ENCODE measurements around the gene FGF9.

DNA sequence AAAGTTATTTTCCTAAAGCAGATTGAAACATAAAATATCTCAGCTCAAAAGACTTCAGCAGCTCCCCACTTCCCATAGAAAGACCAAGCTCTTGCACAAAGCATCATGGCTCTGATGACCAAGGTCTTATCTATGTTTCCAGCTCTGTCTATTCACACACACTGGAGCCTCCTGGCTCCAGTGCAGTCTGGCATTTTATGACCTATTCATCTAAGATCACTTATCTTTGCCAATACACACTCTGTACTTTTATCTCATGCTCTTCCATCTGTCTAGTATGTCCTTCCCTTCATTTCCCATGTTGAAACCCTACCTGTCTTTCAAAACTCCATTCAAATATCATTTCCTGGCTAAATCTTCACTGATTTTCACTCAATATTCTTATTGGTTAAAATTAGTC is 74.4 kb downstream of the FGF9 start:
- TF ChIP-seq, protein P1, sequence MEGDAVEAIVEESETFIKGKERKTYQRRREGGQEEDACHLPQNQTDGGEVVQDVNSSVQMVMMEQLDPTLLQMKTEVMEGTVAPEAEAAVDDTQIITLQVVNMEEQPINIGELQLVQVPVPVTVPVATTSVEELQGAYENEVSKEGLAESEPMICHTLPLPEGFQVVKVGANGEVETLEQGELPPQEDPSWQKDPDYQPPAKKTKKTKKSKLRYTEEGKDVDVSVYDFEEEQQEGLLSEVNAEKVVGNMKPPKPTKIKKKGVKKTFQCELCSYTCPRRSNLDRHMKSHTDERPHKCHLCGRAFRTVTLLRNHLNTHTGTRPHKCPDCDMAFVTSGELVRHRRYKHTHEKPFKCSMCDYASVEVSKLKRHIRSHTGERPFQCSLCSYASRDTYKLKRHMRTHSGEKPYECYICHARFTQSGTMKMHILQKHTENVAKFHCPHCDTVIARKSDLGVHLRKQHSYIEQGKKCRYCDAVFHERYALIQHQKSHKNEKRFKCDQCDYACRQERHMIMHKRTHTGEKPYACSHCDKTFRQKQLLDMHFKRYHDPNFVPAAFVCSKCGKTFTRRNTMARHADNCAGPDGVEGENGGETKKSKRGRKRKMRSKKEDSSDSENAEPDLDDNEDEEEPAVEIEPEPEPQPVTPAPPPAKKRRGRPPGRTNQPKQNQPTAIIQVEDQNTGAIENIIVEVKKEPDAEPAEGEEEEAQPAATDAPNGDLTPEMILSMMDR (IDR thresholded peaks at IDR 0.05), result no peak
- TF ChIP-seq POLR2A (IDR thresholded peaks at IDR 0.05) (no peak), POLR2AphosphoS5 (IDR thresholded peaks at IDR 0.05) (no peak), EP300 (IDR thresholded peaks at IDR 0.05) (no peak)

Measured in suprapubic skin (tissue), 4 donors.